Measurements from ENCODE around the gene TET2.

The TET2 gene

GRCh38 chr4:105194328-105195231 lies 47.9 kb downstream of the TET2 start:
- Histone ChIP-seq H3K4me3 (ENCODE audit: insufficient read depth, low read depth, low read length, poor library complexity, severe bottlenecking) (no peak overlapping the region), H3K27me3 (replicated peaks; ENCODE audit: control insufficient read depth, insufficient read depth, low read length, poor library complexity, severe bottlenecking) (no peaks in the 10 kb centered on the region), H3K27ac (ENCODE audit: insufficient read depth, low read length, poor library complexity, severe bottlenecking) (no peak overlapping the region), H3K9me3 (ENCODE audit: control insufficient read depth, low read length) (no peaks in the 10 kb centered on the region), H3K36me3 (ENCODE audit: control insufficient read depth, insufficient read depth, low read length) (no peaks in the 10 kb centered on the region), H3K4me1 (ENCODE audit: control insufficient read depth, insufficient read depth, low read length, poor library complexity, severe bottlenecking) (no peaks in the 10 kb centered on the region)
- no peak for DNase-seq

DNA sequence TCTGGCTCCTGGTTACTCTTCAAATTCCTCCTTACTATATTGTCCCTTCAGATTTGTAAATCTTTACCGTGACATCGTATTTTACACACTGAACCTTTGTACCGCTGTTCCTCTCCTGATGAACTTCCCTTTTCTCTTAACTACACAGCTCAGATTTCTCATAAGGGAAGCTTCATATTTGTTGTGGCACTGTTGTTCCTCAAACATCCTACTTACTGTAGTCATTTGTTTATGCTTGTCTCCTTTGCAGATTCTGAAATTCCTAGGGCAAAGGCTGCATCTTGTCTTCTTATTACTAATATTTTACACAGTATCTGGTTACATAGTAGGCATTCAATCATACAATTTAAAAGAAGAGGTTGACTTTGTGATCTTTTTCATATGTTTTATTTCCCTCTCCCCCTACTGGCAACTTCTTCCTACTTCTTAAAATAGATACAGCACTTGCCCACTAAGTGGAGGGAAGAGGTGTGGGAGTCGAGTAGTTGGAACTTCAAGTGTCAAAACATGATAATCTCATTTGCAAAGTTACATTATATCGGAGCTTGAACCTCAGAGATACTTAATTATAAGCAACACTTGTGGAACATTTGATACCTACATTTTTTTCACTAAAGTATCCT lies 50.0 kb downstream of the TET2 start:
- Histone ChIP-seq H3K27me3 (replicated peaks; ENCODE audit: control insufficient read depth, insufficient read depth, low read length, poor library complexity, severe bottlenecking) (no peaks in the 10 kb centered on the region), H3K4me3 (ENCODE audit: insufficient read depth, low read depth, low read length, poor library complexity, severe bottlenecking) (no peak overlapping the region), H3K4me1 (ENCODE audit: control insufficient read depth, insufficient read depth, low read length, poor library complexity, severe bottlenecking) (no peaks in the 10 kb centered on the region), H3K36me3 (ENCODE audit: control insufficient read depth, insufficient read depth, low read length) (no peaks in the 10 kb centered on the region), H3K27ac (ENCODE audit: insufficient read depth, low read length, poor library complexity, severe bottlenecking) (no peak overlapping the region), H3K9me3 (ENCODE audit: control insufficient read depth, low read length) (no peaks in the 10 kb centered on the region)
- DNase-seq: no peak

DNA sequence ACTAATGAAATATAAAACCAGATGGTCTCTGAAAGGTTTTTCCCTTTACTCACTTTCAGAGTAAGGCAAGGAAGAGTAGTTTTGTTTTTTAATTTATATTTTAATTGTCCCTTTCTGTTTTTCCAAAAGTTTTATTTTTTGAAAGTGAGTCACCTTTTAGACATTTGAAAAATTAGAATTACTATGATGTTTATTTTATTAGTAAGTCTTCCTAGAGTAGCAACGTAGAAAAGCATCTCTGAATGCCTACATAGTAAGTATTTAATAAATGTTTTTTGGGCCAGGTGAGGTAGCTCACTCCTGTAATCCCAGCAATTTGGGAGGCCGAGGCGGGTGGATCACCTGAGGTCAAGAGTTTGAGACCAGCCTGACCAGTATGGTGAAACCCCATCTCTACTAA lies 51.1 kb downstream of the TET2 start:
- H3K27me3 ChIP-seq (replicated peaks; ENCODE audit: control insufficient read depth, insufficient read depth, low read length, poor library complexity, severe bottlenecking): no peaks in the 10 kb centered on the region
- H3K36me3 ChIP-seq (ENCODE audit: control insufficient read depth, insufficient read depth, low read length): no peaks in the 10 kb centered on the region
- H3K27ac ChIP-seq (ENCODE audit: insufficient read depth, low read length, poor library complexity, severe bottlenecking): no peak overlapping the region
- DNase-seq: no peak
- H3K4me1 ChIP-seq (ENCODE audit: control insufficient read depth, insufficient read depth, low read length, poor library complexity, severe bottlenecking): no peaks in the 10 kb centered on the region
- no peaks in the 10 kb centered on the region for H3K9me3 ChIP-seq (ENCODE audit: control insufficient read depth, low read length)
- no peak overlapping the region for H3K4me3 ChIP-seq (ENCODE audit: insufficient read depth, low read depth, low read length, poor library complexity, severe bottlenecking)

- no peaks in the 10 kb centered on the region for H3K27me3 ChIP-seq (replicated peaks; ENCODE audit: control insufficient read depth, insufficient read depth, low read length, poor library complexity, severe bottlenecking)
- no peak overlapping the region for H3K4me3 ChIP-seq (ENCODE audit: insufficient read depth, low read depth, low read length, poor library complexity, severe bottlenecking)
- DNase-seq: no peak
- no peaks in the 10 kb centered on the region for H3K9me3 ChIP-seq (ENCODE audit: control insufficient read depth, low read length)
- H3K27ac ChIP-seq (ENCODE audit: insufficient read depth, low read length, poor library complexity, severe bottlenecking): no peak overlapping the region
- no peaks in the 10 kb centered on the region for H3K36me3 ChIP-seq (ENCODE audit: control insufficient read depth, insufficient read depth, low read length)
- H3K4me1 ChIP-seq (ENCODE audit: control insufficient read depth, insufficient read depth, low read length, poor library complexity, severe bottlenecking): no peaks in the 10 kb centered on the region
These were observed 51.9 kb downstream of the TET2 start for GRCh38 chr4:105198541-105198940.

GRCh38 chr4:105206214-105206613 lies 59.5 kb downstream of the TET2 start:
- Histone ChIP-seq H3K4me1 (ENCODE audit: control insufficient read depth, insufficient read depth, low read length, poor library complexity, severe bottlenecking) (no peaks in the 10 kb centered on the region), H3K27ac (ENCODE audit: insufficient read depth, low read length, poor library complexity, severe bottlenecking) (no peak overlapping the region), H3K9me3 (ENCODE audit: control insufficient read depth, low read length) (no peaks in the 10 kb centered on the region), H3K27me3 (replicated peaks; ENCODE audit: control insufficient read depth, insufficient read depth, low read length, poor library complexity, severe bottlenecking) (no peaks in the 10 kb centered on the region), H3K36me3 (ENCODE audit: control insufficient read depth, insufficient read depth, low read length) (no peaks in the 10 kb centered on the region), H3K4me3 (ENCODE audit: insufficient read depth, low read depth, low read length, poor library complexity, severe bottlenecking) (no peak overlapping the region)
- DNase-seq: no peak

DNA sequence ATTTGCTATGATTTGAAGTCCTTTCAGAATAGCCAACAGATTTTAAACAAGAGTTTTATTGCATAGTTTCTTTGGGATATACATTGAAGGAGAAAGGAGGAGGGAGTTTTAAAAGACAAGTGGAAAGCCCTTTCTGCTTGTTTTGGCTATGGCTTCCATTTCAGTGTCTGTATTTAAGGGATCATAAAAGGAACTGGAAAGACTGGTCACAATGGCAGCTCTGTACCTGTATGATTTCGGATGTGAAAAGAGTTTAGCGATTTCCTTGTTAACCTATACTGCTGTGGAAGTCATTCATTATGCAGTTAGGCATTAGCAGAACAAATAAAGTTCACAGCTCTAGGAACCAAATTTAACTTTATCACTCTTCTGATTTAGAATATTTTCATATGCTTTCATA lies 60.7 kb downstream of the TET2 start:
- no peak overlapping the region for H3K4me3 ChIP-seq (ENCODE audit: insufficient read depth, low read depth, low read length, poor library complexity, severe bottlenecking)
- DNase-seq: no peak

GRCh38 chr4:105208561-105208960 lies 61.9 kb downstream of the TET2 start:
- H3K36me3 ChIP-seq (ENCODE audit: control insufficient read depth, insufficient read depth, low read length): no peaks in the 10 kb centered on the region
- no peaks in the 10 kb centered on the region for H3K9me3 ChIP-seq (ENCODE audit: control insufficient read depth, low read length)
- no peak overlapping the region for H3K27ac ChIP-seq (ENCODE audit: insufficient read depth, low read length, poor library complexity, severe bottlenecking)
- H3K4me1 ChIP-seq (ENCODE audit: control insufficient read depth, insufficient read depth, low read length, poor library complexity, severe bottlenecking): no peaks in the 10 kb centered on the region
- no peak overlapping the region for H3K4me3 ChIP-seq (ENCODE audit: insufficient read depth, low read depth, low read length, poor library complexity, severe bottlenecking)
- DNase-seq: no peak
- no peaks in the 10 kb centered on the region for H3K27me3 ChIP-seq (replicated peaks; ENCODE audit: control insufficient read depth, insufficient read depth, low read length, poor library complexity, severe bottlenecking)

More for the DNA sequence above, 60.7 kb downstream of the TET2 start:
- Histone ChIP-seq H3K27ac (ENCODE audit: insufficient read depth, low read length, poor library complexity, severe bottlenecking) (no peak overlapping the region), H3K9me3 (ENCODE audit: control insufficient read depth, low read length) (no peaks in the 10 kb centered on the region), H3K36me3 (ENCODE audit: control insufficient read depth, insufficient read depth, low read length) (no peaks in the 10 kb centered on the region), H3K27me3 (replicated peaks; ENCODE audit: control insufficient read depth, insufficient read depth, low read length, poor library complexity, severe bottlenecking) (no peaks in the 10 kb centered on the region), H3K4me1 (ENCODE audit: control insufficient read depth, insufficient read depth, low read length, poor library complexity, severe bottlenecking) (no peaks in the 10 kb centered on the region)

DNA sequence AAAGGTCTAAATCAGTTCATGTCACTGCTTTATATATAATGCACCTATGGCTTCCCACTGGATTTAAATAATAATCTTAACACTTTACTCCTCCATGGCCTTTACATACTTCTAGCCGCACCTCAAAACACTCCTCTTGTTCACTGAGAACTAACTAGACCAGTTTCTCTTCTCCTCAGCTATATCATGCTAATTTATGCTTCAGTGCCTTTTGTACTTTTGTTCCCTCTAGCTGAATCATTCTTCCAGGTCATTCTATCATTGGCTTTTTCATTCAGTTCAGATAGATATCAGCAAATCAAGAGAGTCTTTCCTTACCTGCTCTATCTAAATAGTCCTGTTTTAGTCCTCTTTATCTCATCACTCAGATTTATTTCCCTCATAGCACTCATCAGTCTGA lies 64.2 kb downstream of the TET2 start:
- Histone ChIP-seq H3K4me1 (ENCODE audit: control insufficient read depth, insufficient read depth, low read length, poor library complexity, severe bottlenecking) (no peaks in the 10 kb centered on the region), H3K4me3 (ENCODE audit: insufficient read depth, low read depth, low read length, poor library complexity, severe bottlenecking) (no peak overlapping the region), H3K9me3 (ENCODE audit: control insufficient read depth, low read length) (no peaks in the 10 kb centered on the region), H3K36me3 (ENCODE audit: control insufficient read depth, insufficient read depth, low read length) (no peaks in the 10 kb centered on the region), H3K27ac (ENCODE audit: insufficient read depth, low read length, poor library complexity, severe bottlenecking) (no peak overlapping the region), H3K27me3 (replicated peaks; ENCODE audit: control insufficient read depth, insufficient read depth, low read length, poor library complexity, severe bottlenecking) (no peaks in the 10 kb centered on the region)
- no peak for DNase-seq

DNA sequence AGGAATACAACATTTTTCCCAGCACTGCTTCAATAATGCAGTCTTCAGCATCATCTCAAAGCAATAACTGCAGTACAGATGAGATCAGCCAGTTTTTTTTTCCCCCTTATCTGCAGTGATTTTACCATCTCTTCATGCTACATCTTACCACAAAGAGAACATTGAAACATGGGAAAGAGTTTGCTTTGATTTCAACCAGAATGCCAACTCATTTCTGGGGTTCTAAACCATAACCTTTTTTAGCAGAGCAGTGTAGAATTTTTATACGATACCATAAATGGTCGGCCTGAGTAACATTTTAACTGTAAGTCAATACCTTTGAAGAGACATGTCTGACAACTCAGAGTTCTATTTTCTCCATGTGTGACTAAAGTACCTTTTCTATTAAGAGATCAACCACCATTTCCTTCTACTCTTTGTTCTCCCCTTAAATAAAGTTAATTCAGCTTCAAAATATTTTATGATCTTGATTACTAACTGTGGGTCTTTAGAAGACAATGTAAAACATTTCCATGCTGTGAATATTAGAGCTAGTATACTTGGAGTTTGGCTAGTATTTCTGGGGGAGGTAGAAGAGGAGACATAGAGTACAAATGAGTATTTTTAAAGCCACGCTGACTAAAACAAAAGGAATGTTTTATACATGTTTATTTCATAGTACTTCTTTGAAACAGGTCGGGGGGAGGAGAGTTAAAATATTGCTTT lies 69.1 kb downstream of the TET2 start:
- Histone ChIP-seq H3K4me1 (ENCODE audit: control insufficient read depth, insufficient read depth, low read length, poor library complexity, severe bottlenecking) (no peaks in the 10 kb centered on the region), H3K4me3 (ENCODE audit: insufficient read depth, low read depth, low read length, poor library complexity, severe bottlenecking) (no peak overlapping the region), H3K9me3 (ENCODE audit: control insufficient read depth, low read length) (no peaks in the 10 kb centered on the region), H3K36me3 (ENCODE audit: control insufficient read depth, insufficient read depth, low read length) (no peaks in the 10 kb centered on the region), H3K27ac (ENCODE audit: insufficient read depth, low read length, poor library complexity, severe bottlenecking) (no peak overlapping the region), H3K27me3 (replicated peaks; ENCODE audit: control insufficient read depth, insufficient read depth, low read length, poor library complexity, severe bottlenecking) (no peaks in the 10 kb centered on the region)
- DNase-seq: no peak

DNA sequence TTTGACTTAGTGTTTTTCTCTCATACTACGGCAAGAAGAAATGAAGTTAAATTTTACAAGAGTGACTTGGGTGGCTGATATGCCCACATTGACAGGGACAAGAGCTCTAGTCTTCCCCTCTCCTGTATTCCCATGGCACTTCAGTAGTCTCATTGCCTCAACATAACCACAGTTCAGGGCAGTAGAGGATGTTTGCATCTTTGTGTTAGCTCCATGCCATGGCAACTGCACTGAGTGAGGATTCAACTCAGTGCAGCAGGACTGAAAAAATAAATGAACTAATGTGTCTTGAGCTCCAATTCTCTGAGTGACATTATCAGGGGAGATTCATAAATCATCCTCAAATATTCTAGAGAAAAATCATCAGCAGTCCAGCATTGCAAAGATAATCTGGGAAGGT lies 78.8 kb downstream of the TET2 start:
- no peak for DNase-seq
- Histone ChIP-seq H3K9me3 (ENCODE audit: control insufficient read depth, low read length) (no peaks in the 10 kb centered on the region), H3K27ac (ENCODE audit: insufficient read depth, low read length, poor library complexity, severe bottlenecking) (no peak overlapping the region)

More for the DNA sequence above, 78.8 kb downstream of the TET2 start:
- Histone ChIP-seq H3K4me1 (ENCODE audit: control insufficient read depth, insufficient read depth, low read length, poor library complexity, severe bottlenecking) (no peaks in the 10 kb centered on the region), H3K27me3 (replicated peaks; ENCODE audit: control insufficient read depth, insufficient read depth, low read length, poor library complexity, severe bottlenecking) (no peaks in the 10 kb centered on the region), H3K36me3 (ENCODE audit: control insufficient read depth, insufficient read depth, low read length) (no peaks in the 10 kb centered on the region), H3K4me3 (ENCODE audit: insufficient read depth, low read depth, low read length, poor library complexity, severe bottlenecking) (no peak overlapping the region)
